T-helper 17 cell (primary cell): ENCODE data around the gene NAV2. TPM values are rescaled to one million over a fixed set of nuclear protein-coding genes. Genes with fewer than 3 reads are reported as not detected.

Experiments used
- ATAC-seq: fragments of 150-1000 bp; cut with Tn5 transposase; 2 replicates; pipeline ENCODE4 v1.10.0; 2021; ENCODE audit warnings: mild to moderate bottlenecking, moderate library complexity
- DNase-seq, 3 donors: peaks; one replicate each; pipeline versions ENCODE4 v3.0.0 to v3.0.0-alpha.2; 2020 to 2021
- H3K9me3 ChIP-seq: one replicate; pipeline ENCODE4 v1.7.0; 2013; ENCODE audit warnings: low read length, mild to moderate bottlenecking; ENCODE audit not compliant: control insufficient read depth, poor library complexity, severe bottlenecking
- H3K27ac Mint-ChIP-seq: one replicate; pipeline ENCODE4 v1.8.0; 2022; ENCODE audit warnings: mild to moderate bottlenecking, moderate library complexity, mixed read lengths
- H3K27me3 Mint-ChIP-seq: one replicate; pipeline ENCODE4 v1.8.0; 2022; ENCODE audit warnings: mixed read lengths
- H3K36me3 Mint-ChIP-seq: one replicate; pipeline ENCODE4 v1.8.0; 2022; ENCODE audit warnings: low read depth, mixed read lengths
- H3K4me1 Mint-ChIP-seq: one replicate; pipeline ENCODE4 v1.8.0; 2022; ENCODE audit warnings: mild to moderate bottlenecking, mixed read lengths
- H3K4me3 Mint-ChIP-seq: one replicate; pipeline ENCODE4 v1.8.0; 2022; ENCODE audit warnings: mild to moderate bottlenecking, moderate library complexity, mixed read lengths
- total RNA-seq, 4 donors: library from RNA in 2 of 4; stranded (reverse) in 2 of 4; gene quantifications; one replicate each; pipeline ENCODE4 v1.2.3 and lab custom pipeline; 2022 to 2026

NAV2 gene
- total RNA-seq, 2 donors from 2014 or later = 0.96 to 1.3 TPM

DNA sequence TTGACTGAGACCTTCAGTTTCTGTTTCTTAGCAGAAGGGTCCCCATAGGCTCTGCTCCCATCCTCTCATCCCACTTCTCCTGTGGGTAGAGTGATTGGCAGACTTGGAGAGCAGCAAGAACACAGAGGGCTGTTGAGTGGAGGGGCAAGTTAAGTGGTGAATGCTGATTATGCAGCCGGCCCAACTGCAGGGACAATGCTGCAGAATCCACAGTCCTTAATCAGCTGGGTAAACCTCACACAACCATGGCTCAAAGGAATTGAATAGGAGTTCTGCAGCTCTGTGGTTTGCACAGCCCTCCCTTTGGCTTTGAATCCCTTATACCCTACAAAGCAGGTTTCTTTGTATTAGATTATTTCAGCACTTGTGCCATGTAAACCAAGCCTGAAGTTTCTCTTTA, 161.1 kb downstream of the NAV2 start:
- H3K4me3 Mint-ChIP-seq = no peak overlapping the region
- no peaks in the 10 kb centered on the region for H3K4me1 Mint-ChIP-seq
- DNase-seq (no peak), ATAC-seq (no peak)
- no peak overlapping the region for H3K27ac Mint-ChIP-seq
- no peaks in the 10 kb centered on the region for H3K36me3 Mint-ChIP-seq
- no peaks in the 10 kb centered on the region for H3K9me3 ChIP-seq
- H3K27me3 Mint-ChIP-seq = peaks cover 6% of the 10 kb centered on the region

DNA sequence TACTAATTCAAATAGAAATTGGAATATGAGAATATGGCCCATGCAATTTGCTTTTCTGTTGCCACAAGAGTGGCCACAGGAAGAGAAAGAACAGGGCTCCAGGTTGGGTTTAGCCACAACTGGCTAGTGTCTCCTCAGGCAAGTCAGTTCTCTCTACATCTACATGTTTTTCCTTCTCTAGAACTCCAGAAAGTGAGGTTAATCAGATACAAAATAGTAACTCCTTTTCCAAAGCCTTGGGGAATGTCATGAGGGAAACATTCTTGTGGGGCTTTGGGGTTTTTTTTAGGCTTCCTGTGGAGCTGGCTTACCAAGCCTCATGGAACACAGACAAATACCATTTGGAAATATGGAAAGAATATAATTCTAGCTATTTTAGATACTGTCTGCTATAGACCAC, 161.6 kb downstream of the NAV2 start:
- no peak for DNase-seq
- no peaks in the 10 kb centered on the region for H3K9me3 ChIP-seq
- ATAC-seq = no peak
- Mint-ChIP-seq H3K4me3 (no peak overlapping the region), H3K27me3 (peaks cover 6% of the 10 kb centered on the region), H3K4me1 (no peaks in the 10 kb centered on the region), H3K36me3 (no peaks in the 10 kb centered on the region), H3K27ac (no peak overlapping the region)

DNA sequence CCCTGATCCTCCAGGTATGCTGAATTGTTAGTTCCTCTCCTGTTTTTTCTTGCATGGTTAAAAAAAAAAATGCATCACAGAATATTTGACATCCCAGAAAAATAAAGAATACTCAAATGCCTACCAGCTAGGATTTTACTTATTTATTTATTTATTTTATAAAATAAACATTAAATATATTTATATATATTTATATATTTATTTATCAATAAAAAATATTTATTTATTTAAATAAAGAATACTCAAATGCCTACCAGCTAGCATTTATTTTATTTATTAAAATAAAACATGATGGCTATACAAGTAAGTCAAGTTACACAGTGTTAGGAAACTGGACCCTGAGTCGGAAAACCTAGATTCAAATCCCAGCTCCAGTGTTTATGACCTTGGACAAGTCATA, 164.1 kb downstream of the NAV2 start:
- Mint-ChIP-seq H3K4me3 (no peak overlapping the region), H3K36me3 (no peaks in the 10 kb centered on the region), H3K27ac (no peak overlapping the region), H3K4me1 (no peaks in the 10 kb centered on the region), H3K27me3 (peaks cover 3% of the 10 kb centered on the region)
- no peak for DNase-seq
- ATAC-seq = no peak
- H3K9me3 ChIP-seq = no peaks in the 10 kb centered on the region

- H3K9me3 ChIP-seq = no peaks in the 10 kb centered on the region
- ATAC-seq = no peak
- no peaks in the 10 kb centered on the region for H3K27me3 Mint-ChIP-seq
- H3K36me3 Mint-ChIP-seq = no peaks in the 10 kb centered on the region
- no peaks in the 10 kb centered on the region for H3K4me1 Mint-ChIP-seq
- H3K27ac Mint-ChIP-seq = no peak overlapping the region
- DNase-seq = no peak
- H3K4me3 Mint-ChIP-seq = no peak overlapping the region
Observed at GRCh38 chr11:19878520-19878919, 165.9 kb downstream of the NAV2 start.

- no peaks in the 10 kb centered on the region for H3K4me1 Mint-ChIP-seq
- DNase-seq = no peak
- no peaks in the 10 kb centered on the region for H3K27me3 Mint-ChIP-seq
- no peaks in the 10 kb centered on the region for H3K9me3 ChIP-seq
- H3K36me3 Mint-ChIP-seq = no peaks in the 10 kb centered on the region
- ATAC-seq = no peak
- H3K27ac Mint-ChIP-seq = no peak overlapping the region
- H3K4me3 Mint-ChIP-seq = no peak overlapping the region
Observed at GRCh38 chr11:19879307-19880087, 166.9 kb downstream of the NAV2 start.

DNA sequence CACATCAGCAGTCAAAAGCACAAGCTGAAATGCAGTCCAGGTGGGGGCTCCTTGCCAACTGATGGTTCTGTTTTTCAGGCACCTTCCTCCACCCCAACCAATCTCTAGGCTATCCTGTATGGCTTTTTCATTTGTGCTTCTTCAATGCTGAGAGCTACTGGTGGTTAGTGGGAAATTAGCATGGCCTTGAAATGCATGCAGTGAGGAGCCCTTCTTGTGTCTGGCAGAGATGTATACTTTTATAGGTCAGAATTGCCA, 167.4 kb downstream of the NAV2 start:
- Mint-ChIP-seq H3K4me3 (no peak overlapping the region), H3K27ac (no peak overlapping the region), H3K27me3 (no peaks in the 10 kb centered on the region)

DNA sequence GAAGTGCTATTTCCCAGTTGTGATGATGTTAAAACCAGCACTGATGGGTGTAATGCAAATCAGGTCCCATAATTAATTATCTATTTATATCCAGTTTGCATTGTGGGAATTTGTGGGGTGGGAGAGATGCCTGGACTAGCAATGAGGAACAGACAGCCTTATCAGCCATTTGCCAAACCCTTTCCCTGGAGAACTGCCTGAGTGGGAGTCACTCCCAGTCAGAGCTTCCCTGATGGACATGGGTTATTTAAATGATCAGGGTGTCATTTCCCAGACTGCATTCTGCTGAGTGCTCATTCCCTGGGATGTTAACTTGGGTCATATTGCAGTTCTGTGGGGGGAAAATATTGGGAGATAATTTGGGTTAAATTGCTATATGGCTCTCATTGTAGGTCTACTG, 168.5 kb downstream of the NAV2 start:
- H3K4me3 Mint-ChIP-seq = no peak overlapping the region

More for the DNA sequence above, 167.4 kb downstream of the NAV2 start:
- no peaks in the 10 kb centered on the region for H3K36me3 Mint-ChIP-seq
- no peaks in the 10 kb centered on the region for H3K4me1 Mint-ChIP-seq
- ATAC-seq = no peak
- H3K9me3 ChIP-seq = no peaks in the 10 kb centered on the region
- no peak for DNase-seq

DNA sequence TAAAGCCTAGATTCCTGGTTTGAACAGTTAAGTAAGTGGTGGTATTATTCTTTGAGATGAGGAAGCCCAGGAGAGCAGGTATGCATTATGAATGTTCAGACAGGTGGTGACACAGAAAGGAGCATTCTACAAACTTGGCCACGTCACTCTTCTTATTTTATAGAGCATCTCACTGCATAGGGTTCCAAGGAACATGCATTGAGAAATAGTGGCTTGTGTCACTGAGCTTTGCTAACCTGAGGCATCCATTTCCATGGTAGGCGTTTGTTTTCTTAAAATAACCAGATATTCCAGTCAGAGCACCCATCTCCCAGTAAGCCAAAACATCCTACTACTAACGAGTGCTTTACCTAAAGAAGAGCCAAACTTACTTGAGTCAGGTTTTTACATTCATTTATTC, 169.7 kb downstream of the NAV2 start:
- no peak overlapping the region for H3K4me3 Mint-ChIP-seq
- ATAC-seq = no peak
- H3K4me1 Mint-ChIP-seq = no peaks in the 10 kb centered on the region
- no peaks in the 10 kb centered on the region for H3K9me3 ChIP-seq
- H3K36me3 Mint-ChIP-seq = no peaks in the 10 kb centered on the region
- H3K27me3 Mint-ChIP-seq = no peaks in the 10 kb centered on the region
- H3K27ac Mint-ChIP-seq = no peak overlapping the region
- DNase-seq = no peak

More for the DNA sequence above, 168.5 kb downstream of the NAV2 start:
- Mint-ChIP-seq H3K4me1 (no peaks in the 10 kb centered on the region), H3K27ac (no peak overlapping the region), H3K36me3 (no peaks in the 10 kb centered on the region), H3K27me3 (no peaks in the 10 kb centered on the region)
- no peaks in the 10 kb centered on the region for H3K9me3 ChIP-seq
- no peak for ATAC-seq
- DNase-seq = no peak

GRCh38 chr11:19886498-19886897, 173.9 kb downstream of the NAV2 start:
- ATAC-seq (no peak), DNase-seq (no peak)
- no peaks in the 10 kb centered on the region for H3K9me3 ChIP-seq
- no peak overlapping the region for H3K4me3 Mint-ChIP-seq
- no peaks in the 10 kb centered on the region for H3K4me1 Mint-ChIP-seq
- no peak overlapping the region for H3K27ac Mint-ChIP-seq
- no peaks in the 10 kb centered on the region for H3K36me3 Mint-ChIP-seq
- H3K27me3 Mint-ChIP-seq = peaks cover 13% of the 10 kb centered on the region

- no peaks in the 10 kb centered on the region for H3K9me3 ChIP-seq
- DNase-seq (no peak), ATAC-seq (no peak)
- Mint-ChIP-seq H3K36me3 (no peaks in the 10 kb centered on the region), H3K27ac (no peak overlapping the region), H3K4me1 (no peaks in the 10 kb centered on the region), H3K27me3 (peaks cover 13% of the 10 kb centered on the region), H3K4me3 (no peak overlapping the region)
Observed at GRCh38 chr11:19887842-19888241, 175.2 kb downstream of the NAV2 start.

GRCh38 chr11:19889531-19889930, 176.9 kb downstream of the NAV2 start:
- no peak for DNase-seq
- Mint-ChIP-seq H3K4me1 (no peaks in the 10 kb centered on the region), H3K27me3 (peaks cover 13% of the 10 kb centered on the region), H3K27ac (no peak overlapping the region), H3K36me3 (no peaks in the 10 kb centered on the region), H3K4me3 (no peak overlapping the region)
- H3K9me3 ChIP-seq = no peaks in the 10 kb centered on the region
- ATAC-seq = no peak

DNA sequence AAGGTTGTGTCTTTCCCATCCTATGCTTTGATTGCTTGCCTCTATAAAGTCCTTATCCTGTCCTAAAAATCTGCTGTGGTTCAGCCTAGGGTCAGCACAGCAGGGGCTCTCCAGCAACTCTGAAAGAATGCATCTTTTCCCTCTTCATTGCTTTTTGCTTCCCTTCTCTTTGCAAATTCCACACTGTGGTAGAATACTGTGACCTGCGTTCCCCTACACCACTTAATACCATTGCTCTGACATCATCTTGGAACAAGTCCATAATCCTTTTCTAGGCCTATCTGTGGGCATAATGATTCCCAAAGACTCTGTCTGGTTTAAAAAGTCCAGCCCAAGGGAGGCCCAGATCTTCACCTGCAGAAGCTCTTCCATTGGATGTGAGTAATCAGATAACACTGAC, 177.7 kb downstream of the NAV2 start:
- H3K27ac Mint-ChIP-seq = no peak overlapping the region
- no peaks in the 10 kb centered on the region for H3K36me3 Mint-ChIP-seq
- H3K4me3 Mint-ChIP-seq = no peak overlapping the region
- DNase-seq (no peak), ATAC-seq (no peak)
- peaks cover 13% of the 10 kb centered on the region for H3K27me3 Mint-ChIP-seq
- H3K4me1 Mint-ChIP-seq = no peaks in the 10 kb centered on the region
- no peaks in the 10 kb centered on the region for H3K9me3 ChIP-seq

DNA sequence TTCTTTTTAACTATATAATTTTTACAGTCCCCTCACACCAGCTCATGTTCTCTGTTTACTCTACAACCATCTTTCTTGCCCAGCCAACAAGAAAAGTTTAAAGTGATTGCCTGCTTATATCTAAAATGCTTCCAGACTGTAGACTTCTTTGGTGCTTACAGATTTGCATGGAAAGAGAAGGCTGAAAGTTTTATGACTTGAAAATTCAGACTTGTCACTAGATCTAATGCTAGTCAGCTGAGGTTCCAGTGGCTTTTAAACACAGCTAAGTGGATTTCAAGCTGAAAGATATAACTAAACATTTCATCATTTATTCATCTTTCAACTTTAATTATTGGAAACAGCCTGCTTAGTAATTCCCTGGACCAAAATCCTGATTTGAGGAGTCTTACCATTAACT, 178.4 kb downstream of the NAV2 start:
- no peaks in the 10 kb centered on the region for H3K9me3 ChIP-seq
- H3K27ac Mint-ChIP-seq = no peak overlapping the region
- H3K36me3 Mint-ChIP-seq = no peaks in the 10 kb centered on the region
- DNase-seq (no peak), ATAC-seq (no peak)
- H3K27me3 Mint-ChIP-seq = peaks cover 13% of the 10 kb centered on the region
- H3K4me1 Mint-ChIP-seq = no peaks in the 10 kb centered on the region
- H3K4me3 Mint-ChIP-seq = no peak overlapping the region

DNA sequence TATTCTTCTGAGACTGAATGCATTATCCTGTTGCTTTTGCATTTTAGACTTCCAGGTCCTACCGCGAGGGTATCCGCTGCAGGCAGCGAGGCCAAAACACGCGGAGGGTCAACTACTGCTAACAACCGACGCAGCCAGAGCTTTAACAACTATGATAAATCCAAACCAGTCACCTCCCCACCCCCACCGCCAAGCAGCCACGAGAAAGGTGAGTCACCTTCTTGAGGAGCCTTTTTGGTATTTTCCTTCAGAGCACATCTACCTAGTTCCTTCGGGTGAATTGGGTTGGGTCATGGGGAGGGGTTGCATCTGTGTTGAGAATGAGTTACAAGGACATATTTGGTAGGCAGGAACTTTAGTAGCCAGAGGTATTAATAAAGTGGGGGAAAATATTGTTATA, 179.8 kb downstream of the NAV2 start:
- Mint-ChIP-seq H3K4me3 (no peak overlapping the region), H3K36me3 (no peaks in the 10 kb centered on the region), H3K27ac (no peak overlapping the region), H3K27me3 (peaks cover 13% of the 10 kb centered on the region), H3K4me1 (no peaks in the 10 kb centered on the region)
- no peaks in the 10 kb centered on the region for H3K9me3 ChIP-seq
- ATAC-seq (no peak), DNase-seq (no peak)
